ENCODE data around the gene ATL3.
A peak's percentile ranks its signal among the peaks of the same experiment; 100 is the strongest.

The ATL3 gene

DNA sequence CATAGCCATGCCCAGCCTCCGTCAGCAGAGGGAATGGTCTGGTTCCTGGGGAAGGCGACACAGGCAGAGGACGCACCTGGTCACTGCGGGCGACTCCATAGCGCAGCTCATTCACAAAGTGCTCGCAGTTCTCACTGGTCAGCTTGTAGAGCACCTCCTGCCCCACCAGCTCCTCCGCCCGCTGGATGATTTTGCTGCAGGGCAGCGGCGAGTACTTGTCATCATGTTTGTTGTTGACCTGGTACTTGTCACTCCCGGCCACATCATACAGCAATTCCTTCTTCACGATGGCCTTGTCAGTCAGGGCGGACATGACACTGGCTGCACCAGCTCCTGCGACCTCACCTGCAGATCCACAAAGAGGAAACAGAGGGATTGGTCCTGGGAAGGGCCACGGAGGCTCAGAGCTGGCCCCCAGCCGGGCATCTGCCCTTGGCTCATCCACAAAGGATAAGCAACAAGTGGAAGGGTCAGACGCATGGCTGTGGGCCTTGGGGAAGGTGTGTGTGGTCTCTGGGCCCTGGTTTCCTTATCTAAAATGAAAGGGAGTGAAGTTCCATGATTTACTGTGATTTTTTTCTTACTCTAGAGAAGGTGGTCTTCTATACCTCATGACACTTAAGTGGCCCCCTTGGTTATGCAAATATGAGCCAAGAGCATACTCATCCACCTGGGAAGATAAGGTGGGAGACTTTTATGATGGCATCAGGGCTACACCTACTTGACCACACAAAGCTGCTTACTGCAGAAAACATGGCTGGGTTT is 81.0 kb downstream of the ATL3 start:
- Histone ChIP-seq H2AK5ac (ENCODE audit: low read depth, low read length) (no peak overlapping the region), H3K9me3 (replicated peaks in 1 of 2; ENCODE audit: control insufficient read depth in 2 of 2, insufficient read depth in 1 of 2, low read depth in 1 of 2, low read length in 2 of 2) (no peaks in the 10 kb centered on the region), H3K27ac (replicated peaks; ENCODE audit: low read length) (no peak overlapping the region), H4K91ac (ENCODE audit: low read depth, low read length, poor library complexity) (no peak overlapping the region), H3K4me1 (ENCODE audit: control insufficient read depth in 2 of 2, insufficient read depth in 1 of 2, low read depth in 1 of 2, low read length in 2 of 2) (no peaks in the 10 kb centered on the region), H2BK12ac (ENCODE audit: low read length) (no peak overlapping the region), H3K23ac (ENCODE audit: low read depth, low read length, poor library complexity) (peak overlapping the region; percentile 28), H4K8ac (ENCODE audit: low read depth, low read length) (no peak overlapping the region), H3K27me3 (ENCODE audit: control insufficient read depth in 3 of 3, insufficient read depth in 3 of 3, low read depth in 1 of 3, low read length in 3 of 3) (no peaks in the 10 kb centered on the region), H3K36me3 (replicated peaks in 1 of 2; ENCODE audit: control insufficient read depth in 2 of 2, insufficient read depth in 2 of 2, low read length in 2 of 2) (no peaks in the 10 kb centered on the region), H3K4ac (ENCODE audit: low read length) (no peak overlapping the region), H2BK120ac (ENCODE audit: low read depth, low read length) (no peak overlapping the region), H3K9ac (ENCODE audit: low read depth, low read length, poor library complexity) (peak overlapping the region; percentile 79), H2BK15ac (ENCODE audit: low read length) (no peak overlapping the region), H3K4me3 (ENCODE audit: low read length in 2 of 2) (no peak overlapping the region), H3K18ac (ENCODE audit: low read length) (peak overlapping the region; percentile 17), H3K79me1 (ENCODE audit: low read depth, low read length) (no peaks in the 10 kb centered on the region), H2BK5ac (ENCODE audit: low read length) (no peak overlapping the region), H3K4me2 (ENCODE audit: insufficient read depth, low read length, poor library complexity, severe bottlenecking) (no peak overlapping the region), H2AFZ (ENCODE audit: low read length) (no peak overlapping the region), H3K14ac (ENCODE audit: low read length) (no peak overlapping the region)
- no peak for DNase-seq (ENCODE audit: low spot score)
- no CpG with 5 or more reads among the region's 18 CpGs for WGBS, 2 donors (ENCODE audit: extremely low coverage in 2 of 2, insufficient read length in 2 of 2, insufficient replicate concordance in 1 of 2)

- Histone ChIP-seq H2BK5ac (ENCODE audit: low read length) (no peak overlapping the region), H2AK5ac (ENCODE audit: low read depth, low read length) (no peak overlapping the region), H3K14ac (ENCODE audit: low read length) (no peak overlapping the region), H3K79me1 (ENCODE audit: low read depth, low read length) (no peaks in the 10 kb centered on the region), H3K36me3 (replicated peaks in 1 of 2; ENCODE audit: control insufficient read depth in 2 of 2, insufficient read depth in 2 of 2, low read length in 2 of 2) (no peaks in the 10 kb centered on the region), H2BK120ac (ENCODE audit: low read depth, low read length) (no peak overlapping the region), H2BK15ac (ENCODE audit: low read length) (no peak overlapping the region), H3K23ac (ENCODE audit: low read depth, low read length, poor library complexity) (no peak overlapping the region), H3K27me3 (ENCODE audit: control insufficient read depth in 3 of 3, insufficient read depth in 3 of 3, low read depth in 1 of 3, low read length in 3 of 3) (no peaks in the 10 kb centered on the region), H3K4me3 (ENCODE audit: low read length in 2 of 2) (no peak overlapping the region), H3K9me3 (replicated peaks in 1 of 2; ENCODE audit: control insufficient read depth in 2 of 2, insufficient read depth in 1 of 2, low read depth in 1 of 2, low read length in 2 of 2) (no peaks in the 10 kb centered on the region), H3K4me1 (ENCODE audit: control insufficient read depth in 2 of 2, insufficient read depth in 1 of 2, low read depth in 1 of 2, low read length in 2 of 2) (no peaks in the 10 kb centered on the region), H4K91ac (ENCODE audit: low read depth, low read length, poor library complexity) (no peak overlapping the region), H4K8ac (ENCODE audit: low read depth, low read length) (no peak overlapping the region), H3K9ac (ENCODE audit: low read depth, low read length, poor library complexity) (no peak overlapping the region), H3K18ac (ENCODE audit: low read length) (no peak overlapping the region), H3K4ac (ENCODE audit: low read length) (no peak overlapping the region), H3K4me2 (ENCODE audit: insufficient read depth, low read length, poor library complexity, severe bottlenecking) (no peak overlapping the region), H3K27ac (replicated peaks; ENCODE audit: low read length) (no peak overlapping the region), H2BK12ac (ENCODE audit: low read length) (no peak overlapping the region), H2AFZ (ENCODE audit: low read length) (no peak overlapping the region)
- no CpG with 5 or more reads among the region's 3 CpGs for WGBS, 2 donors (ENCODE audit: extremely low coverage in 2 of 2, insufficient read length in 2 of 2, insufficient replicate concordance in 1 of 2)
- DNase-seq (ENCODE audit: low spot score): no peak
Measured at GRCh38 chr11:63589000-63589399, 82.2 kb downstream of the ATL3 start.

GRCh38 chr11:63586451-63587166 is 84.6 kb downstream of the ATL3 start:
- H3K23ac ChIP-seq (ENCODE audit: low read depth, low read length, poor library complexity): no peak overlapping the region
- H3K36me3 ChIP-seq (replicated peaks in 1 of 2; ENCODE audit: control insufficient read depth in 2 of 2, insufficient read depth in 2 of 2, low read length in 2 of 2): no peaks in the 10 kb centered on the region
- H3K27me3 ChIP-seq (ENCODE audit: control insufficient read depth in 3 of 3, insufficient read depth in 3 of 3, low read depth in 1 of 3, low read length in 3 of 3): no peaks in the 10 kb centered on the region
- H2BK12ac ChIP-seq (ENCODE audit: low read length): no peak overlapping the region
- H3K79me1 ChIP-seq (ENCODE audit: low read depth, low read length): no peaks in the 10 kb centered on the region
- H2BK15ac ChIP-seq (ENCODE audit: low read length): no peak overlapping the region
- H3K9me3 ChIP-seq (replicated peaks in 1 of 2; ENCODE audit: control insufficient read depth in 2 of 2, insufficient read depth in 1 of 2, low read depth in 1 of 2, low read length in 2 of 2): no peaks in the 10 kb centered on the region
- no peak overlapping the region for H2AK5ac ChIP-seq (ENCODE audit: low read depth, low read length)
- no peak overlapping the region for H3K4me2 ChIP-seq (ENCODE audit: insufficient read depth, low read length, poor library complexity, severe bottlenecking)
- no CpG with 5 or more reads among the region's 6 CpGs for WGBS, 2 donors (ENCODE audit: extremely low coverage in 2 of 2, insufficient read length in 2 of 2, insufficient replicate concordance in 1 of 2)
- no peaks in the 10 kb centered on the region for H3K4me1 ChIP-seq (ENCODE audit: control insufficient read depth in 2 of 2, insufficient read depth in 1 of 2, low read depth in 1 of 2, low read length in 2 of 2)
- H2BK5ac ChIP-seq (ENCODE audit: low read length): no peak overlapping the region
- H3K18ac ChIP-seq (ENCODE audit: low read length): no peak overlapping the region
- no peak overlapping the region for H4K8ac ChIP-seq (ENCODE audit: low read depth, low read length)
- H3K14ac ChIP-seq (ENCODE audit: low read length): no peak overlapping the region
- no peak overlapping the region for H3K4me3 ChIP-seq (ENCODE audit: low read length in 2 of 2)
- H2BK120ac ChIP-seq (ENCODE audit: low read depth, low read length): no peak overlapping the region
- H4K91ac ChIP-seq (ENCODE audit: low read depth, low read length, poor library complexity): no peak overlapping the region
- H3K9ac ChIP-seq (ENCODE audit: low read depth, low read length, poor library complexity): no peak overlapping the region
- H3K4ac ChIP-seq (ENCODE audit: low read length): no peak overlapping the region
- no peak overlapping the region for H2AFZ ChIP-seq (ENCODE audit: low read length)
- H3K27ac ChIP-seq (replicated peaks; ENCODE audit: low read length): no peak overlapping the region
- no peak for DNase-seq (ENCODE audit: low spot score)

DNA sequence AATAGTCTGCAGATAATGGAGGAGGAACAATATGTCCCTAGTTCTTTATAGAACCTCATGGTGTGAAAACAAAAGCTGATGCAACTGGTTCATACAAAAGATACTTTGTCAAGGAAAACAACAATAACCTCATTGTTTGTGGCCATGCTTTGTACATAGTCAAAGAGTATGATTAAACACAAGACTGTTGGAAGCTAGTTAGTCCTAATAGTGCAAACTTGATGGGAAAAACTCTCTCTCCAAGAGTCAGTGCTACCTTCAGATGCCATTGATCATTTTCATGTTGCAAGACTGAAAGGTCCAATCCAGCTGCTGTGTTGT is 87.9 kb downstream of the ATL3 start:
- no peaks in the 10 kb centered on the region for H3K36me3 ChIP-seq (replicated peaks in 1 of 2; ENCODE audit: control insufficient read depth in 2 of 2, insufficient read depth in 2 of 2, low read length in 2 of 2)
- H3K9me3 ChIP-seq (replicated peaks in 1 of 2; ENCODE audit: control insufficient read depth in 2 of 2, insufficient read depth in 1 of 2, low read depth in 1 of 2, low read length in 2 of 2): no peaks in the 10 kb centered on the region
- no peak overlapping the region for H3K14ac ChIP-seq (ENCODE audit: low read length)
- no peak overlapping the region for H4K91ac ChIP-seq (ENCODE audit: low read depth, low read length, poor library complexity)
- no peak overlapping the region for H2BK120ac ChIP-seq (ENCODE audit: low read depth, low read length)
- no peak overlapping the region for H3K18ac ChIP-seq (ENCODE audit: low read length)
- no peak overlapping the region for H2BK15ac ChIP-seq (ENCODE audit: low read length)
- no peak overlapping the region for H2BK12ac ChIP-seq (ENCODE audit: low read length)
- H3K27me3 ChIP-seq (ENCODE audit: control insufficient read depth in 3 of 3, insufficient read depth in 3 of 3, low read depth in 1 of 3, low read length in 3 of 3): no peaks in the 10 kb centered on the region
- no peak overlapping the region for H3K9ac ChIP-seq (ENCODE audit: low read depth, low read length, poor library complexity)
- no peak overlapping the region for H2BK5ac ChIP-seq (ENCODE audit: low read length)
- no peak for DNase-seq (ENCODE audit: low spot score)
- H3K4me3 ChIP-seq (ENCODE audit: low read length in 2 of 2): no peak overlapping the region
- no peak overlapping the region for H3K4ac ChIP-seq (ENCODE audit: low read length)
- no peaks in the 10 kb centered on the region for H3K4me1 ChIP-seq (ENCODE audit: control insufficient read depth in 2 of 2, insufficient read depth in 1 of 2, low read depth in 1 of 2, low read length in 2 of 2)
- no peak overlapping the region for H3K23ac ChIP-seq (ENCODE audit: low read depth, low read length, poor library complexity)
- H2AFZ ChIP-seq (ENCODE audit: low read length): no peak overlapping the region
- no peaks in the 10 kb centered on the region for H3K79me1 ChIP-seq (ENCODE audit: low read depth, low read length)
- H2AK5ac ChIP-seq (ENCODE audit: low read depth, low read length): no peak overlapping the region
- no peak overlapping the region for H3K4me2 ChIP-seq (ENCODE audit: insufficient read depth, low read length, poor library complexity, severe bottlenecking)
- no peak overlapping the region for H4K8ac ChIP-seq (ENCODE audit: low read depth, low read length)
- H3K27ac ChIP-seq (replicated peaks; ENCODE audit: low read length): no peak overlapping the region

All from neuronal stem cell (in vitro differentiated cells).